PC-3 (cell line): Measurements from ENCODE around the gene PDZRN4. TPM values are rescaled to one million over a fixed set of nuclear protein-coding genes. Genes with fewer than 3 reads are reported as not detected.

Experiments
- ATAC-seq: fragments of 200-7000 bp; cut with Tn5 transposase; 2 replicates; pipeline ENCODE4 v1.9.1; 2020; ENCODE audit warnings: mild to moderate bottlenecking, moderate library complexity
- BruUV-seq: library from RNA; stranded (reverse); fragments of 400-500 nt; replicated peaks from 2 replicates; lab custom pipeline; 2021; lab: Mats Ljungman, UMichigan
- CTCF ChIA-PET: fragments of 300-600 bp; sonication (Branson Sonifier 250); formaldehyde crosslinking; loops from one replicate; lab custom pipeline; 2022; ENCODE audit warnings: antibody characterized with exemption; lab: Charles Lee
- POLR2A ChIA-PET: fragments of 300-600 bp; sonication (Branson Sonifier 250); formaldehyde crosslinking; loops from one replicate; lab custom pipeline; 2022; ENCODE audit warnings: antibody characterized with exemption; ENCODE audit not compliant: unreplicated experiment; lab: Charles Lee
- DNase-seq: peaks from one replicate; pipeline ENCODE4 v3.0.0-alpha.2; 2015
- H2AFZ ChIP-seq: fragments of 300-600 bp; sonication (generic); 2 replicates; pipeline ENCODE4 v1.6.0; 2016; ENCODE audit warnings: antibody characterized with exemption, low read length
- H3F3A ChIP-seq: fragments of 300-600 bp; sonication (generic); one replicate; pipeline ENCODE4 v1.6.0; 2017; ENCODE audit warnings: antibody characterized with exemption, low read length, control low read depth, mild to moderate bottlenecking; ENCODE audit not compliant: unreplicated experiment
- H3K27ac ChIP-seq: fragments of 300-600 bp; sonication (generic); 2 replicates; pipeline ENCODE4 v1.5.1; 2016; ENCODE audit warnings: mild to moderate bottlenecking, low read length
- H3K27me3 ChIP-seq: fragments of 300-600 bp; sonication (generic); 2 replicates; pipeline ENCODE4 v1.6.1; 2016; ENCODE audit warnings: low read length, mixed read lengths
- H3K36me3 ChIP-seq: fragments of 300-600 bp; sonication (generic); 2 replicates; pipeline ENCODE4 v1.6.1; 2016; ENCODE audit warnings: low read depth, mixed run types, low read length, mixed read lengths
- H3K4me1 ChIP-seq: fragments of 300-600 bp; sonication (generic); 2 replicates; pipeline ENCODE4 v1.5.1; 2016; ENCODE audit warnings: low read length; ENCODE audit not compliant: insufficient read depth
- H3K4me2 ChIP-seq: fragments of 300-600 bp; sonication (generic); 2 replicates; pipeline ENCODE4 v1.6.0; 2016; ENCODE audit warnings: low read length
- H3K4me3 ChIP-seq: fragments of 300-600 bp; sonication (generic); 2 replicates; pipeline ENCODE4 v1.5.1; 2016; ENCODE audit warnings: mild to moderate bottlenecking, low read length, mixed read lengths
- H3K79me2 ChIP-seq: fragments of 300-600 bp; sonication (generic); 2 replicates; pipeline ENCODE4 v1.6.1; 2017; ENCODE audit warnings: low read length, mixed read lengths
- H3K9ac ChIP-seq: fragments of 300-600 bp; sonication (generic); 2 replicates; pipeline ENCODE4 v1.6.0; 2016; ENCODE audit warnings: mild to moderate bottlenecking, low read length
- H3K9me2 ChIP-seq: fragments of 300-600 bp; sonication (generic); replicated peaks from 2 replicates; pipeline ENCODE4 v1.6.1; 2016; ENCODE audit warnings: mixed run types, low read length, mixed read lengths
- H3K9me3 ChIP-seq: fragments of 300-600 bp; sonication (generic); 2 replicates; pipeline ENCODE4 v1.6.1; 2016; ENCODE audit warnings: low read length, mixed read lengths
- H4K20me1 ChIP-seq: fragments of 300-600 bp; sonication (generic); 2 replicates; pipeline ENCODE4 v1.6.1; 2016; ENCODE audit warnings: low read length, mixed read lengths
- EZH2 ChIP-seq: fragments of 300-600 bp; sonication (generic); IDR thresholded peaks from one replicate; pipeline ENCODE4 v1.6.1; 2017; ENCODE audit warnings: antibody characterized with exemption, mild to moderate bottlenecking, low read length; ENCODE audit not compliant: unreplicated experiment
- EZH2phosphoT487 ChIP-seq: fragments of 300-600 bp; sonication (generic); IDR thresholded peaks from 2 replicates; pipeline ENCODE4 v1.6.1; 2018; ENCODE audit warnings: mild to moderate bottlenecking, antibody characterized with exemption, low read length, borderline replicate concordance
- intact Hi-C: fragments of 100-400 bp; cut with micrococcal nuclease; formaldehyde crosslinking; loops from 2 replicates; pipeline ENCODE4 v1.9.0; 2023
- total RNA-seq: library from RNA; depleted of rRNA; stranded (reverse); fragments of >200 nt; gene quantifications from 2 replicates; pipeline ENCODE4 v1.2.3, GENCODE V29; 2014
- TF ChIP-seq, protein P1 (sequence below): fragments of 300-600 bp; sonication (generic); conservative IDR thresholded peaks from 2 replicates; pipeline ENCODE4 v1.5.1; 2017; ENCODE audit warnings: antibody characterized with exemption, low read depth, mild to moderate bottlenecking, low read length

PDZRN4 gene
- total RNA-seq, 1 experiment from 2014 or later, result not detected

DNA sequence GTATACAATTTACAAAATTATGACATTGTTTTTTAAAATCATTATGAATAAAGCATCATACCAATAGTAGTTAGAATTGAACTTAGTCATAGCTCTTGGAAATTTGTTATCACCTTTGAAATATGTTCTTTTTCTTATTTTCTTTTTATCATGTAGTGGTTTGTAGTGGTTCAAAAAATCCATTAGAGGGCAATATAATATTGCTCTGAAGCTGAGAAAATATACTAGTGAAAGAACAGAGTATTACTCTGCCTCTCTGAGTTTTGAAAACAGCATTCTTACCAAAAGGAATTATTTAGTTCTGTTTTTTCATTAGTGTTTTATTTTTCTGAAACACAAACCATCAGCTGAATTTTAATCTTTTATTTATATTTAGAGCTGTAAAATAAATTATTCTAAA lies 76.2 kb downstream of the PDZRN4 start:
- Histone ChIP-seq H3K36me3 (no peaks in the 10 kb centered on the region), H3K4me1 (no peaks in the 10 kb centered on the region), H3K4me3 (no peak overlapping the region), H2AFZ (no peak overlapping the region), H3F3A (no peaks in the 10 kb centered on the region), H3K9me3 (no peaks in the 10 kb centered on the region), H4K20me1 (no peaks in the 10 kb centered on the region), H3K79me2 (no peaks in the 10 kb centered on the region), H3K9me2 (no peaks in the 10 kb centered on the region), H3K27me3 (peaks cover 40% of the 10 kb centered on the region), H3K9ac (no peak overlapping the region), H3K27ac (no peak overlapping the region), H3K4me2 (no peak overlapping the region)
- intact Hi-C loops, result loop anchor here (1.0 to 10.0 kb wide), 4 partner anchors 317 to 840 kb away; no protein-coding TSS in a partner anchor
- BruUV-seq, result no TSS peak
- DNase-seq (peak; percentile 35), ATAC-seq (peak; percentile 54; the same call in 1 of the 2 replicates)
- POLR2A ChIA-PET, result no interaction called here
- CTCF ChIA-PET, result interaction anchor here (0.6 to 1.0 kb wide), 3 partner anchors 530 to 841 kb away, joined by 3 to 5 read pairs (median 3); no protein-coding TSS in a partner anchor
- TF ChIP-seq EZH2, result no peak
- TF ChIP-seq EZH2phosphoT487, result no peak
- TF ChIP-seq, protein P1, sequence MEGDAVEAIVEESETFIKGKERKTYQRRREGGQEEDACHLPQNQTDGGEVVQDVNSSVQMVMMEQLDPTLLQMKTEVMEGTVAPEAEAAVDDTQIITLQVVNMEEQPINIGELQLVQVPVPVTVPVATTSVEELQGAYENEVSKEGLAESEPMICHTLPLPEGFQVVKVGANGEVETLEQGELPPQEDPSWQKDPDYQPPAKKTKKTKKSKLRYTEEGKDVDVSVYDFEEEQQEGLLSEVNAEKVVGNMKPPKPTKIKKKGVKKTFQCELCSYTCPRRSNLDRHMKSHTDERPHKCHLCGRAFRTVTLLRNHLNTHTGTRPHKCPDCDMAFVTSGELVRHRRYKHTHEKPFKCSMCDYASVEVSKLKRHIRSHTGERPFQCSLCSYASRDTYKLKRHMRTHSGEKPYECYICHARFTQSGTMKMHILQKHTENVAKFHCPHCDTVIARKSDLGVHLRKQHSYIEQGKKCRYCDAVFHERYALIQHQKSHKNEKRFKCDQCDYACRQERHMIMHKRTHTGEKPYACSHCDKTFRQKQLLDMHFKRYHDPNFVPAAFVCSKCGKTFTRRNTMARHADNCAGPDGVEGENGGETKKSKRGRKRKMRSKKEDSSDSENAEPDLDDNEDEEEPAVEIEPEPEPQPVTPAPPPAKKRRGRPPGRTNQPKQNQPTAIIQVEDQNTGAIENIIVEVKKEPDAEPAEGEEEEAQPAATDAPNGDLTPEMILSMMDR, result peak; percentile 68

DNA sequence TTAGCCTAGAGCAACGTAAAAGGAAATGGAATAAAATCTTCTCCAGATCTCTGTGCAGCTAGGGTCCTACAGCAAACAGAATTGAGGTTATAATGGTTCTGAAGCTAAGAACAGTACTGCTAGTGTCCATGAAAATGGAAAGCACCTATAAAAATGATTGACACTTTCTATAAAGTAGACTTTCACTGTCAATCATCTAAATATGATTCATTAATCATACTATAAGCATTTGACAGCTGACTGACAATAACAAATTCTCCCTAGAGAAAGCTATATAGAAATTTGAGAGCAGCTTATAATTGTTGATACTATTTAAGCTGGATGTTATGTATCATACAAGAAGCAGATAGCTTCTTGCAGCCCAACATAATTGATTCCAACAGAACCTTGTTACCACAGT lies 80.9 kb downstream of the PDZRN4 start:
- Histone ChIP-seq H2AFZ (no peak overlapping the region), H3K27me3 (peaks cover 26% of the 10 kb centered on the region; the same call in 1 of the 2 replicates), H3K9me2 (no peaks in the 10 kb centered on the region), H3K9me3 (no peaks in the 10 kb centered on the region), H3K9ac (no peak overlapping the region), H3K27ac (no peak overlapping the region), H4K20me1 (no peaks in the 10 kb centered on the region), H3K79me2 (no peaks in the 10 kb centered on the region), H3K4me1 (no peaks in the 10 kb centered on the region), H3K4me2 (no peak overlapping the region), H3F3A (no peaks in the 10 kb centered on the region), H3K4me3 (no peak overlapping the region), H3K36me3 (no peaks in the 10 kb centered on the region)
- ChIA-PET POLR2A (no interaction called here), CTCF (no interaction called here)
- no TSS peak for BruUV-seq
- intact Hi-C loops, result loop anchor here (10.0 kb wide), 1 partner anchor 656 kb away; no protein-coding TSS in a partner anchor
- DNase-seq, result no peak
- TF ChIP-seq EZH2, result no peak
- no peak for ATAC-seq

DNA sequence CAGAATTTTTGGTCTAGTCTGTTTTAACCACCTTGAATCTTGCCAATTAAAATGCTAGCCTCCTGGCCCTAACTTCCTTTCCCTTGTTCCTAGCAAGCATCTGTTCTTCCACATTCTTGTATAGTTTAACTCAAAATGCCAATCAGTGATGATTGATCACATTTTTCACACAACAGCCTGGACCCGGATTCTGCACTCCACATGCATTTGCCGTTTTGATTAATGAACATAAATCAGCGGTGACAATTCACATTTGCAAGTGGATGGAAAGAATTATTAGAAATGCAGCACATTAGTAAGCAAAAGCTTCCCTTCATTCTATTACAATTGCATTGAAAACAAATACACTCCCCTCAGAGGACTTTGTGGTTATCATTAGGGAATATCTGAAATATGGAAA lies 83.4 kb downstream of the PDZRN4 start:
- H3K36me3 ChIP-seq, result no peaks in the 10 kb centered on the region

More for the DNA sequence above, 83.4 kb downstream of the PDZRN4 start:
- BruUV-seq, result no TSS peak
- H3K4me2 ChIP-seq, result no peak overlapping the region
- no peaks in the 10 kb centered on the region for H3K4me1 ChIP-seq
- intact Hi-C loops, result loop anchor here (10.0 kb wide), 1 partner anchor 153 kb away; no protein-coding TSS in a partner anchor
- TF ChIP-seq, protein P1, result no peak
- TF ChIP-seq EZH2phosphoT487, result no peak
- TF ChIP-seq EZH2, result no peak
- H3F3A ChIP-seq, result no peaks in the 10 kb centered on the region
- peaks cover 33% of the 10 kb centered on the region; the same call in 1 of the 2 replicates for H3K27me3 ChIP-seq
- ATAC-seq (no peak), DNase-seq (no peak)
- H3K9me3 ChIP-seq, result no peaks in the 10 kb centered on the region
- H4K20me1 ChIP-seq, result no peaks in the 10 kb centered on the region
- H3K27ac ChIP-seq, result no peak overlapping the region
- ChIA-PET POLR2A (no interaction called here), CTCF (interaction anchor here (0.7 kb wide), 1 partner anchor 18 kb away, joined by 3 read pairs; no protein-coding TSS in a partner anchor)
- H3K9me2 ChIP-seq, result no peaks in the 10 kb centered on the region
- H3K4me3 ChIP-seq, result no peak overlapping the region
- H2AFZ ChIP-seq, result no peak overlapping the region
- H3K9ac ChIP-seq, result no peak overlapping the region
- H3K79me2 ChIP-seq, result no peaks in the 10 kb centered on the region
